GM23248 (cell line): ENCODE data around the gene PNMA8C. TPM values are rescaled to one million over a fixed set of nuclear protein-coding genes. Genes with fewer than 3 reads are reported as not detected.

Experiments used
- DNase-seq: peaks from one replicate; pipeline ENCODE4 v3.0.0-alpha.2; 2015
- H2AFZ ChIP-seq: fragments of 200-600 bp; sonication (generic); 2 replicates; pipeline ENCODE4 v1.6.1; 2016; ENCODE audit warnings: antibody characterized with exemption
- H3F3A ChIP-seq: fragments of 200-600 bp; sonication (generic); 2 replicates; pipeline ENCODE4 v1.6.1; 2016; ENCODE audit warnings: mild to moderate bottlenecking, antibody characterized with exemption, mixed run types; ENCODE audit not compliant: insufficient read depth
- H3K27ac ChIP-seq: fragments of 200-600 bp; sonication (generic); 2 replicates; pipeline ENCODE4 v1.5.1; 2016; ENCODE audit warnings: mild to moderate bottlenecking
- H3K27me3 ChIP-seq: fragments of 200-600 bp; sonication (generic); replicated peaks from 2 replicates; pipeline ENCODE4 v1.6.1; 2016; ENCODE audit warnings: mild to moderate bottlenecking; ENCODE audit not compliant: insufficient read depth
- H3K36me3 ChIP-seq: fragments of 200-600 bp; sonication (generic); 2 replicates; pipeline ENCODE4 v1.6.1; 2016; ENCODE audit warnings: low read depth, mild to moderate bottlenecking
- H3K4me1 ChIP-seq: fragments of 200-600 bp; sonication (generic); 2 replicates; pipeline ENCODE4 v1.6.1; 2016; ENCODE audit warnings: mild to moderate bottlenecking; ENCODE audit not compliant: insufficient read depth
- H3K4me2 ChIP-seq: fragments of 200-600 bp; sonication (generic); one replicate; pipeline ENCODE4 v1.6.1; 2016; ENCODE audit warnings: mild to moderate bottlenecking; ENCODE audit not compliant: unreplicated experiment
- H3K4me3 ChIP-seq: fragments of 200-600 bp; sonication (generic); 2 replicates; pipeline ENCODE4 v1.5.1; 2016; ENCODE audit warnings: mild to moderate bottlenecking
- H3K79me2 ChIP-seq: fragments of 200-600 bp; sonication (generic); 2 replicates; pipeline ENCODE4 v1.6.1; 2016; ENCODE audit warnings: mild to moderate bottlenecking; ENCODE audit not compliant: insufficient read depth
- H3K9ac ChIP-seq: fragments of 200-600 bp; sonication (generic); 2 replicates; pipeline ENCODE4 v1.6.1; 2016; ENCODE audit warnings: mild to moderate bottlenecking
- H3K9me2 ChIP-seq: fragments of 200-600 bp; sonication (generic); 2 replicates; pipeline ENCODE4 v1.6.1; 2016; ENCODE audit warnings: mixed run types, mild to moderate bottlenecking, moderate library complexity; ENCODE audit not compliant: insufficient read depth
- H3K9me3 ChIP-seq: fragments of 200-600 bp; sonication (generic); one replicate; pipeline ENCODE4 v1.6.1; 2017; ENCODE audit warnings: low read depth
- H4K20me1 ChIP-seq: fragments of 200-600 bp; sonication (generic); 2 replicates; pipeline ENCODE4 v1.6.0; 2016; ENCODE audit not compliant: insufficient read depth
- EZH2 ChIP-seq: fragments of 200-600 bp; sonication (generic); IDR thresholded peaks from 2 replicates; pipeline ENCODE4 v1.6.1; 2018; ENCODE audit warnings: antibody characterized with exemption, mild to moderate bottlenecking; ENCODE audit not compliant: insufficient read depth, poor library complexity, severe bottlenecking
- EZH2phosphoT487 ChIP-seq: fragments of 200-600 bp; sonication (generic); IDR thresholded peaks from 2 replicates; pipeline ENCODE4 v1.6.1; 2018; ENCODE audit warnings: antibody characterized with exemption, moderate library complexity, mild to moderate bottlenecking, low read depth; ENCODE audit not compliant: insufficient read depth
- WGBS, 2 experiments: methylation state at CpG; one replicate each; pipeline ENCODE4 v1.1.6; 2015 to 2017; ENCODE audit warnings: low lambda C conversion rate in 2 of 2, low coverage in 1 of 2; ENCODE audit errors: missing lambda C conversion rate in 2 of 2; 5-methylcytosine and 5-hydroxymethylcytosine counted together
- in situ Hi-C: fragments of 300-500 bp; cut with MboI; formaldehyde crosslinking; loops from 2 replicates; pipeline ENCODE4 v1.15.0; 2020
- polyA plus RNA-seq: library from polyadenylated mRNA; unstranded; fragments of >200 nt; fragmentation: Nextera tagmentation; extraction: Ambion mirVana; gene quantifications from 2 replicates; pipeline ENCODE4 v1.2.1, GENCODE V29; 2016
- total RNA-seq: library from RNA; depleted of rRNA; stranded (reverse); fragments of >200 nt; shearing (Covaris generic); gene quantifications from 2 replicates; pipeline ENCODE4 v1.2.3, GENCODE V29; 2014; rRNA removed

The PNMA8C gene
- total RNA-seq (not detected in 2 replicates), polyA plus RNA-seq (not detected in 2 replicates)

- H3K4me2 ChIP-seq = peak within 1 kb of the TSS; percentile 52
- H3F3A ChIP-seq = no peaks in the 10 kb centered on the region
- H3K27me3 ChIP-seq = no peaks in the 10 kb centered on the region; the same call in none of the 2 replicates
- H2AFZ ChIP-seq = no peak within 1 kb of the TSS
- in situ Hi-C loops = no loop called here
- no peak within 1 kb of the TSS for H3K27ac ChIP-seq
- H3K9me2 ChIP-seq = no peaks in the 10 kb centered on the region
- H3K9ac ChIP-seq = no peak within 1 kb of the TSS
- DNase-seq = peak; percentile 78
- no peaks in the 10 kb centered on the region for H4K20me1 ChIP-seq
- TF ChIP-seq EZH2phosphoT487 (no peak), EZH2 (no peak)
- H3K4me1 ChIP-seq = peaks cover 11% of the 10 kb centered on the region; the same call in 1 of the 2 replicates
- H3K9me3 ChIP-seq = no peaks in the 10 kb centered on the region
- H3K4me3 ChIP-seq = peak within 1 kb of the TSS; percentile 40; the same call in 1 of the 2 replicates
- H3K36me3 ChIP-seq = no peaks in the 10 kb centered on the region
- no peaks in the 10 kb centered on the region for H3K79me2 ChIP-seq
- WGBS, 2 experiments = 28 to 36% methylated on average over 46 to 48 of the region's 52 CpGs
These were observed at the start of gene PNMA8C for GRCh38 chr19:46428239-46429135. PNMA8C (minus strand) TSS chr19:46428936; CDS start chr19:46428359, 577 bp downstream.

GRCh38 chr19:46475986-46476385 lies 47.2 kb upstream of the PNMA8C start:
- H4K20me1 ChIP-seq = no peaks in the 10 kb centered on the region
- peaks cover 21% of the 10 kb centered on the region for H3K4me1 ChIP-seq
- H3K9ac ChIP-seq = peak overlapping the region; percentile 3; the same call in 1 of the 2 replicates
- in situ Hi-C loops = no loop called here
- H3K9me3 ChIP-seq = no peaks in the 10 kb centered on the region
- peak overlapping the region; percentile 15; the same call in 1 of the 2 replicates for H3K27ac ChIP-seq
- H2AFZ ChIP-seq = no peak overlapping the region
- H3F3A ChIP-seq = peaks cover 7% of the 10 kb centered on the region
- DNase-seq = peak; percentile 54
- no peaks in the 10 kb centered on the region for H3K36me3 ChIP-seq
- no peaks in the 10 kb centered on the region for H3K27me3 ChIP-seq
- H3K9me2 ChIP-seq = no peaks in the 10 kb centered on the region
- peak overlapping the region; percentile 26 for H3K4me2 ChIP-seq
- no peaks in the 10 kb centered on the region for H3K79me2 ChIP-seq
- 6 to 9% methylated on average over 2 of the region's 2 CpGs for WGBS, 2 experiments
- TF ChIP-seq EZH2 (no peak), EZH2phosphoT487 (no peak)
- no peak overlapping the region for H3K4me3 ChIP-seq

- in situ Hi-C loops = no loop called here
- H3K27me3 ChIP-seq = no peaks in the 10 kb centered on the region
- H2AFZ ChIP-seq = no peak overlapping the region
- peaks cover 17% of the 10 kb centered on the region for H3K4me1 ChIP-seq
- 69 to 73% methylated on average over 8 of the region's 8 CpGs for WGBS, 2 experiments
- H3K4me2 ChIP-seq = no peak overlapping the region
- H3K79me2 ChIP-seq = no peaks in the 10 kb centered on the region
- no peaks in the 10 kb centered on the region for H3K9me2 ChIP-seq
- peaks cover 3% of the 10 kb centered on the region; the same call in 1 of the 2 replicates for H3F3A ChIP-seq
- H4K20me1 ChIP-seq = no peaks in the 10 kb centered on the region
- no peaks in the 10 kb centered on the region for H3K9me3 ChIP-seq
- H3K4me3 ChIP-seq = no peak overlapping the region
- no peak for TF ChIP-seq EZH2phosphoT487
- no peak for TF ChIP-seq EZH2
- no peak overlapping the region for H3K9ac ChIP-seq
- no peaks in the 10 kb centered on the region for H3K36me3 ChIP-seq
- no peak overlapping the region for H3K27ac ChIP-seq
- DNase-seq = peak; percentile 33
These were observed 45.5 kb upstream of the PNMA8C start for GRCh38 chr19:46474211-46474610.

- no peaks in the 10 kb centered on the region for H3K9me3 ChIP-seq
- H2AFZ ChIP-seq = no peak overlapping the region
- H3K4me1 ChIP-seq = peaks cover 17% of the 10 kb centered on the region
- in situ Hi-C loops = no loop called here
- H3K79me2 ChIP-seq = no peaks in the 10 kb centered on the region
- no peaks in the 10 kb centered on the region for H4K20me1 ChIP-seq
- TF ChIP-seq EZH2phosphoT487 (no peak), EZH2 (no peak)
- no peak overlapping the region for H3K9ac ChIP-seq
- WGBS, 2 experiments = 89 to 91% methylated on average over 4 of the region's 4 CpGs
- no peaks in the 10 kb centered on the region for H3K27me3 ChIP-seq
- H3K36me3 ChIP-seq = no peaks in the 10 kb centered on the region
- H3K4me2 ChIP-seq = no peak overlapping the region
- peaks cover 7% of the 10 kb centered on the region; the same call in 1 of the 2 replicates for H3F3A ChIP-seq
- no peak overlapping the region for H3K4me3 ChIP-seq
- H3K27ac ChIP-seq = no peak overlapping the region
- H3K9me2 ChIP-seq = no peaks in the 10 kb centered on the region
- DNase-seq = no peak
These were observed 43.9 kb upstream of the PNMA8C start for GRCh38 chr19:46472592-46472991.
